Thyroid gland (tissue), 4 donors: ENCODE data around the gene METTL14. TPM values are rescaled to one million over a fixed set of nuclear protein-coding genes. Genes with fewer than 3 reads are reported as not detected.

Source experiments
- DNase-seq, 2 donors: peaks; one replicate each; pipeline ENCODE4 v3.0.0-alpha.2; 2019
- H3K27ac ChIP-seq, 3 donors: fragments of 200-600 bp; sonication (generic); 1 replicate in 2 of 3; 2 replicates in 1 of 3; pipeline ENCODE4 v1.5.1; 2016 to 2019; ENCODE audit warnings: mild to moderate bottlenecking in 1 of 3, moderate library complexity in 1 of 3
- H3K27me3 ChIP-seq: fragments of 200-600 bp; sonication (generic); one replicate; pipeline ENCODE4 v1.5.1; 2019
- H3K36me3 ChIP-seq, 2 donors: fragments of 200-600 bp; sonication (generic); one replicate each; pipeline ENCODE4 v1.5.1; 2016 to 2019
- H3K4me1 ChIP-seq, 2 donors: fragments of 200-600 bp; sonication (generic); one replicate each; pipeline ENCODE4 v1.5.1; 2017 to 2019
- H3K4me3 ChIP-seq, 3 donors: fragments of 200-600 bp; sonication (generic); replicated peaks in 1 of 3; 1 replicate in 2 of 3; 2 replicates in 1 of 3; pipeline ENCODE4 v1.5.1; 2016; ENCODE audit warnings: mild to moderate bottlenecking in 1 of 3
- H3K9me3 ChIP-seq: fragments of 200-600 bp; sonication (generic); one replicate; pipeline ENCODE4 v1.5.1; 2017
- POLR2A ChIP-seq, 2 donors: fragments of 450-650 bp; IDR thresholded peaks; one replicate each; pipeline ENCODE4 v1.6.1; 2017; ENCODE audit warnings: antibody characterized with exemption in 2 of 2, mild to moderate bottlenecking in 2 of 2, moderate library complexity in 1 of 2
- WGBS, 2 donors: methylation state at CpG; one replicate each; pipeline ENCODE4 v1.1.5; 2017; 5-methylcytosine and 5-hydroxymethylcytosine counted together
- intact Hi-C: fragments of 100-400 bp; cut with DNase I; formaldehyde crosslinking; loops from one replicate; pipeline ENCODE4 v1.15.1; 2023
- total RNA-seq, 4 donors: library from RNA; depleted of rRNA; stranded (reverse); fragments of >200 nt; gene quantifications; one replicate each; pipeline ENCODE4 v1.2.3, GENCODE V29; 2016
- TF ChIP-seq, protein P1 (sequence below), 6 experiments: fragments of 200-600 bp in 3 of 6; fragments of 450-650 bp in 3 of 6; sonication (generic) in 3 of 6; IDR thresholded peaks; one replicate each; pipeline ENCODE4 v1.5.1; 2016 to 2019; ENCODE audit warnings: antibody characterized with exemption in 6 of 6, mild to moderate bottlenecking in 2 of 6, inconsistent platforms in 1 of 6, moderate library complexity in 1 of 6

The METTL14 gene
- total RNA-seq, 4 donors from 2014 or later, result 16.0 to 67.8 (median 40.7) TPM

DNA sequence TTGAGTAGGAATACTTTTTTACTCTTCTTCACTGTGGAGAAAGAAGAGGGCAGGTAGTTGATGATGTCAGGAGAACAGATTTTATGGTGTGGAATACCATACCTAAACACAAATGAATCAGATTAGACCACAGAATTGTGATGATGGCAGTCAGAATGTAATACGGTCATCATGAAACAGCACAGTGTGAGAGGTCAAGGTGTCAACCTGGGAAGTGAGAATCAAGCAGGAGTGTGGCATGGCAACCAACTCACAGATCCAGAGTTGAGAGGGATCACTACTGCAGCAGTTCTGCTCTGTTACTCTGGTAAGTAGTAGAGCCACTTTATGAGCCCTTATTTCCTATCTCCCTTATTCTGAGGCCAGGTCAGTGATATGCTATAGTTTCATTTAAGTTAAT lies 27.7 kb downstream of the METTL14 start:
- 78 to 81% methylated on average over 1 of the region's 1 CpG for WGBS, 2 donors

DNA sequence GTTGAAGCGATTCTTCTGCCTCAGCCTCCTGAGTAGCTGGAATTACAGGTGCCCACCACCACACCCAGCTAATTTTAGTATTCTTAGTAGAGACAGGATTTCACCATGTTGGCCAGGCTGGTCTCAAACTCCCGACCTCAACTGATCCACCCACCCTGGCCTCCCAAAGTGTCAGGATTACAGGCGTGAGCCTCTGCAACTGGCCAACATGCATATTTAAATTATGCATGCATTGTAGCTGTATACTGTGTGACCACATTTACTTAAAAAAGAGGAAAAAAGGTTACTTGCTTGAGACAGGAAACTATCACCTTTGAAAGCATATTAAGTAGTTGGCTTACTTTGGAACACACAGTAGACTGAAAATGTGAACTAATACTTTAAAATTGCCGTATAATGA lies 29.5 kb downstream of the METTL14 start:
- intact Hi-C loops, result no loop called here

More for the DNA sequence above, 27.7 kb downstream of the METTL14 start:
- Histone ChIP-seq H3K4me1 (no peaks in the 10 kb centered on the region), H3K9me3 (no peaks in the 10 kb centered on the region), H3K27ac (no peak overlapping the region), H3K4me3 (no peak overlapping the region), H3K27me3 (no peaks in the 10 kb centered on the region), H3K36me3 (peaks cover 11 to 18% of the 10 kb centered on the region in 2 donors)
- DNase-seq, result no peak
- intact Hi-C loops, result no loop called here
- TF ChIP-seq, protein P1, sequence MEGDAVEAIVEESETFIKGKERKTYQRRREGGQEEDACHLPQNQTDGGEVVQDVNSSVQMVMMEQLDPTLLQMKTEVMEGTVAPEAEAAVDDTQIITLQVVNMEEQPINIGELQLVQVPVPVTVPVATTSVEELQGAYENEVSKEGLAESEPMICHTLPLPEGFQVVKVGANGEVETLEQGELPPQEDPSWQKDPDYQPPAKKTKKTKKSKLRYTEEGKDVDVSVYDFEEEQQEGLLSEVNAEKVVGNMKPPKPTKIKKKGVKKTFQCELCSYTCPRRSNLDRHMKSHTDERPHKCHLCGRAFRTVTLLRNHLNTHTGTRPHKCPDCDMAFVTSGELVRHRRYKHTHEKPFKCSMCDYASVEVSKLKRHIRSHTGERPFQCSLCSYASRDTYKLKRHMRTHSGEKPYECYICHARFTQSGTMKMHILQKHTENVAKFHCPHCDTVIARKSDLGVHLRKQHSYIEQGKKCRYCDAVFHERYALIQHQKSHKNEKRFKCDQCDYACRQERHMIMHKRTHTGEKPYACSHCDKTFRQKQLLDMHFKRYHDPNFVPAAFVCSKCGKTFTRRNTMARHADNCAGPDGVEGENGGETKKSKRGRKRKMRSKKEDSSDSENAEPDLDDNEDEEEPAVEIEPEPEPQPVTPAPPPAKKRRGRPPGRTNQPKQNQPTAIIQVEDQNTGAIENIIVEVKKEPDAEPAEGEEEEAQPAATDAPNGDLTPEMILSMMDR (IDR thresholded peaks at IDR 0.05), result no peak
- no peak for TF ChIP-seq POLR2A (IDR thresholded peaks at IDR 0.05)

DNA sequence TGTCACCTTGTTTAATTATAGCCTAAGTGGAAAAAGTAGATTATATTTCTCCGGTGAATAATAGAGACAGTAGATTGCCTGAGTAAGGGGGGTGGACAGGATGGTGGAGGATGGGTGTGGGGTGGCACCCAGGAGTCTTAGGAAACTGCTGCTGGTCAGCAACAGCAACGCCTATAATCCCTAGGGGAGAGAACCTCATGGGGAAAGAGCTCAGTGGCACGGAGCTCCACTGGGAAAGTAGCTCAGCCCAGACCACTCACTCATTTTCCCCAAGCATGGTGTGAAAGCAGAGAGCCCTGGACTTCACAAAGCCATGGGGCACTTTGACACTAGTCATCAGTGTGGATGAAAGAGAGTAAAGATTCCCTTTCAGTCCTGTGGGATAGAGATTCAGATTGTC lies 31.1 kb downstream of the METTL14 start:
- Histone ChIP-seq H3K9me3 (no peaks in the 10 kb centered on the region), H3K27me3 (no peaks in the 10 kb centered on the region), H3K27ac (no peak overlapping the region), H3K4me1 (no peaks in the 10 kb centered on the region), H3K4me3 (no peak overlapping the region), H3K36me3 (peaks cover 0 to 1% of the 10 kb centered on the region in 2 donors)
- intact Hi-C loops, result no loop called here
- DNase-seq, result no peak
- TF ChIP-seq POLR2A (IDR thresholded peaks at IDR 0.05), result no peak
- TF ChIP-seq, protein P1 (IDR thresholded peaks at IDR 0.05), result no peak
- WGBS, 2 donors, result 65 to 76% methylated on average over 3 of the region's 3 CpGs

More for the DNA sequence above, 29.5 kb downstream of the METTL14 start:
- H3K4me1 ChIP-seq, result no peaks in the 10 kb centered on the region
- no peak overlapping the region for H3K4me3 ChIP-seq
- H3K27me3 ChIP-seq, result no peaks in the 10 kb centered on the region
- no peaks in the 10 kb centered on the region for H3K9me3 ChIP-seq
- DNase-seq, result no peak
- TF ChIP-seq, protein P1 (IDR thresholded peaks at IDR 0.05), result no peak
- no peak for TF ChIP-seq POLR2A (IDR thresholded peaks at IDR 0.05)
- H3K36me3 ChIP-seq, result peaks cover 8 to 14% of the 10 kb centered on the region in 2 donors
- H3K27ac ChIP-seq, result no peak overlapping the region
- WGBS, 2 donors, result 95 to 98% methylated on average over 4 of the region's 4 CpGs

DNA sequence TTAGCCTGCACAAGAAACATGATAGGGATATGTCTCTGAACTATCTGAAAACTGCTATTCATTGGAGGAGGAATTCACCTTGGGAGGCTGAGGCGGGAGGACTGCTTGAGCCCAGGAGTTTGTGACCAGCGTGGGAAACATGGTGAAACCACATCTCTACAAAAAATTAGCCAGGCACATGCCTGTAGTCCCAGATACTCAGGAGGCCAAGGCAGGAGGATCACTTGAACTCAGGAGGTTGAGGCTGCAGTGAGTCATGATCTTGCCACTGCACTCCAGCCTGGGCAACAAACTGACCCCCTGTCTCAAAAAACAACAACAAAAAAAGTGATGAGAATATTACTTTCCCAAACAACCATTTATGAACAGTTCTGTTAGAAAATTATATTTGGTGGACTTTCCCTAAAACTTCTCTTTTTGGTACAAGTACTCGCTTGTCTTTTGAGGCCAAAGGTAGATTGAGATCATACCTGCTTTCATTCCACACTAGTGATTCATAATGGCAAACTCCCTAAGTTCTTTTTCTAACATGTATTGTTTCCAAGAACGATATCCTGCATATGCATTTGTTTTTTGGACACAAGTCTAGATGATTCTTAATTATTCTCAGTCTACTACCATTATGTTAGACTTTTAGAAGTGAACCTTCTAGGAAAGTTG lies 33.4 kb downstream of the METTL14 start:
- Histone ChIP-seq H3K27me3 (no peaks in the 10 kb centered on the region), H3K4me3 (no peak overlapping the region), H3K4me1 (no peaks in the 10 kb centered on the region), H3K36me3 (peaks cover 9 to 13% of the 10 kb centered on the region in 2 donors), H3K9me3 (no peaks in the 10 kb centered on the region), H3K27ac (no peak overlapping the region)
- no peak for TF ChIP-seq POLR2A (IDR thresholded peaks at IDR 0.05)
- TF ChIP-seq, protein P1 (IDR thresholded peaks at IDR 0.05), result no peak
- WGBS, 2 donors, result 95 to 96% methylated on average over 4 of the region's 4 CpGs
- DNase-seq, result no peak
- intact Hi-C loops, result no loop called here

DNA sequence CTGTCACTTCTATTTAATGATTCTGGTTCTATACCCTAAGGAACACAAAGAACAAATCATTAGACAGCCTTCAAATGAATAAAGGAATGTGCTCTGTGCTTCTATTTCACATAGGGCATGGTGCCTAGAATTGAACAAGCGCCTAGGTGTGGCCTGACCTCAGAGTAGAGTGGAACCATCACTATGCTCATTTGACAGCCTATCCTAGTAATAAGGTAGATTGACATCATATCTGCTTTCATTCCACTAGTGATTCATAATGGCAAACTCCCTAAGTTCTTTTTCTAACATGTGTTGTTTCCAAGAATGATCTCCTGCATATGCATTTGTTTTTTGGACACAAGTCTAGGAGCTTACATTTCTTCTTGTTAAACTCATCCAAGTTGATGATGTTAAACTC lies 36.6 kb downstream of the METTL14 start:
- no peak for DNase-seq
- Histone ChIP-seq H3K36me3 (peaks cover 33% of the 10 kb centered on the region in 2 donors), H3K4me3 (no peak overlapping the region), H3K9me3 (no peaks in the 10 kb centered on the region), H3K27me3 (no peaks in the 10 kb centered on the region), H3K27ac (no peak overlapping the region), H3K4me1 (no peaks in the 10 kb centered on the region)
- WGBS, 2 donors, result 100% methylated on average over 1 of the region's 1 CpG
- intact Hi-C loops, result no loop called here
- TF ChIP-seq, protein P1 (IDR thresholded peaks at IDR 0.05), result no peak
- no peak for TF ChIP-seq POLR2A (IDR thresholded peaks at IDR 0.05)
